ENCODE data around the gene WNT9A.

WNT9A gene

GRCh38 chr1:227944090-227944930 lies 3.4 kb downstream of the WNT9A start:
- peak overlapping the region; percentile 53; the same call in 1 of the 2 replicates for H3K27ac ChIP-seq
- no peak for TF ChIP-seq ZFX (IDR thresholded peaks at IDR 0.05)
- TF ChIP-seq, protein P1, sequence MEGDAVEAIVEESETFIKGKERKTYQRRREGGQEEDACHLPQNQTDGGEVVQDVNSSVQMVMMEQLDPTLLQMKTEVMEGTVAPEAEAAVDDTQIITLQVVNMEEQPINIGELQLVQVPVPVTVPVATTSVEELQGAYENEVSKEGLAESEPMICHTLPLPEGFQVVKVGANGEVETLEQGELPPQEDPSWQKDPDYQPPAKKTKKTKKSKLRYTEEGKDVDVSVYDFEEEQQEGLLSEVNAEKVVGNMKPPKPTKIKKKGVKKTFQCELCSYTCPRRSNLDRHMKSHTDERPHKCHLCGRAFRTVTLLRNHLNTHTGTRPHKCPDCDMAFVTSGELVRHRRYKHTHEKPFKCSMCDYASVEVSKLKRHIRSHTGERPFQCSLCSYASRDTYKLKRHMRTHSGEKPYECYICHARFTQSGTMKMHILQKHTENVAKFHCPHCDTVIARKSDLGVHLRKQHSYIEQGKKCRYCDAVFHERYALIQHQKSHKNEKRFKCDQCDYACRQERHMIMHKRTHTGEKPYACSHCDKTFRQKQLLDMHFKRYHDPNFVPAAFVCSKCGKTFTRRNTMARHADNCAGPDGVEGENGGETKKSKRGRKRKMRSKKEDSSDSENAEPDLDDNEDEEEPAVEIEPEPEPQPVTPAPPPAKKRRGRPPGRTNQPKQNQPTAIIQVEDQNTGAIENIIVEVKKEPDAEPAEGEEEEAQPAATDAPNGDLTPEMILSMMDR (conservative IDR thresholded peaks at IDR 0.05), result no peak

- no peak for TF ChIP-seq ZFX (IDR thresholded peaks at IDR 0.05)
- TF ChIP-seq, protein P1 (conservative IDR thresholded peaks at IDR 0.05), result no peak
- H3K27ac ChIP-seq, result no peak overlapping the region
Observed at GRCh38 chr1:227943381-227944089, 4.2 kb downstream of the WNT9A start.

- H3K27ac ChIP-seq, result no peak overlapping the region
- no peak for TF ChIP-seq ZFX (IDR thresholded peaks at IDR 0.05)
- TF ChIP-seq, protein P1 (conservative IDR thresholded peaks at IDR 0.05), result no peak
Observed at GRCh38 chr1:227942716-227943261, 4.9 kb downstream of the WNT9A start.

- H3K27ac ChIP-seq, result no peak overlapping the region
- no peak for TF ChIP-seq ZFX (IDR thresholded peaks at IDR 0.05)
- TF ChIP-seq, protein P1 (conservative IDR thresholded peaks at IDR 0.05), result no peak
Observed at GRCh38 chr1:227942021-227942715, 5.6 kb downstream of the WNT9A start.

- TF ChIP-seq, protein P1 (conservative IDR thresholded peaks at IDR 0.05), result no peak
- no peak for TF ChIP-seq ZFX (IDR thresholded peaks at IDR 0.05)
- no peak overlapping the region for H3K27ac ChIP-seq
Observed at GRCh38 chr1:227941509-227942020, 6.2 kb downstream of the WNT9A start.

DNA sequence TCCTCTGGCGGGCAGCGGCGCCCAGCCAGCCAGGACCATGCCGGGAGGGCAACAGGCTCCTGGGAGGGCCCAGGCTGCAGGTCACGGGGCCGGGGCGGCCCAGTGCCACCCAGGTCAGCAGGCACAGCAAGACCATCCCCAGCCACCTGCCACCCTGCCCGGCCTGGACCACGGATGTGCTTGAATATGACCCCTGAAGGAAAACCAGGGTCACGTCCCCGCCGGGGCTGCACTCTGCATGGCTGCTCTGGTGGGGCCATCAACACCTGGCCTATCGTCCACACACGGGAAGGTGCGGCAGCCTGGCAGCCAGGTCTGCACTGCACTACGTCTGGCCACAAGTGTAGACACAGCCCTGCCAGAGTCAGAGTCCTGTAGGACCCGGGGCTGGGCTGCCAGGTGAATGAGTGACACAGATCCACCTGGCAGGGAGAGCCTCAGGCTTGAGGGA lies 6.9 kb downstream of the WNT9A start:
- TF ChIP-seq ZFX (IDR thresholded peaks at IDR 0.05), result no peak
- TF ChIP-seq, protein P1 (conservative IDR thresholded peaks at IDR 0.05), result no peak
- no peak overlapping the region for H3K27ac ChIP-seq
